ENCODE results near the gene NPLOC4.

The NPLOC4 gene

GRCh38 chr17:81561494-81561885 lies 75.4 kb downstream of the NPLOC4 start:
- DNase-seq = no peak

- DNase-seq = no peak
Observed at GRCh38 chr17:81558941-81559806, 77.7 kb downstream of the NPLOC4 start.

- DNase-seq = no peak
Observed at GRCh38 chr17:81558115-81558468, 78.8 kb downstream of the NPLOC4 start.

GRCh38 chr17:81557276-81558114 lies 79.4 kb downstream of the NPLOC4 start:
- no peak for DNase-seq

- no peak for DNase-seq
Observed at GRCh38 chr17:81556863-81557262, 80.0 kb downstream of the NPLOC4 start.

- no peak for DNase-seq
Observed at GRCh38 chr17:81556175-81556691, 80.7 kb downstream of the NPLOC4 start.

- DNase-seq = peak; percentile 20
Observed at GRCh38 chr17:81553616-81554181, 83.2 kb downstream of the NPLOC4 start.

GRCh38 chr17:81553018-81553615 lies 83.8 kb downstream of the NPLOC4 start:
- DNase-seq = peak; percentile 81

- peak; percentile 85 for DNase-seq
Observed at GRCh38 chr17:81552244-81553017, 84.5 kb downstream of the NPLOC4 start, which contains the start of gene FAAP100. TSS of gene FAAP100 (minus strand) at chr17:81552353. CDS start at chr17:81552330, 23 bp downstream.

GRCh38 chr17:81551458-81552243 lies 85.3 kb downstream of the NPLOC4 start:
- peak; percentile 14 for DNase-seq

- peak; percentile 9 for DNase-seq
Observed at GRCh38 chr17:81550830-81551457, 86.0 kb downstream of the NPLOC4 start.

GRCh38 chr17:81550285-81550684 lies 86.6 kb downstream of the NPLOC4 start:
- peak; percentile 7 for DNase-seq

- DNase-seq = no peak
Observed at GRCh38 chr17:81549826-81550225, 87.1 kb downstream of the NPLOC4 start.

- DNase-seq = no peak
Observed at GRCh38 chr17:81549031-81549557, 87.8 kb downstream of the NPLOC4 start.

GRCh38 chr17:81547614-81547982 lies 89.3 kb downstream of the NPLOC4 start:
- no peak for DNase-seq

- no peak for DNase-seq
Observed at GRCh38 chr17:81546906-81547613, 89.9 kb downstream of the NPLOC4 start.

- peak; percentile 9 for DNase-seq
Observed at GRCh38 chr17:81545160-81545949, 91.6 kb downstream of the NPLOC4 start.

- no peak for DNase-seq
Observed at GRCh38 chr17:81544281-81544974, 92.5 kb downstream of the NPLOC4 start.
